K562 (cell line): ENCODE results near the gene ADD2. TPM values are rescaled to one million over a fixed set of nuclear protein-coding genes. Genes with fewer than 3 reads are reported as not detected.
A peak's percentile ranks its signal among the peaks of the same experiment; 100 is the strongest.

Experiments used
- ATAC-seq: fragments of 200-7000 bp; cut with Tn5 transposase; 3 replicates; pipeline ENCODE4 v1.9.1; 2020; ENCODE audit warnings: moderate library complexity
- BruUV-seq: library from RNA; stranded (reverse); fragments of 400-500 nt; replicated peaks from 2 replicates; lab custom pipeline; 2021; lab: Mats Ljungman, UMichigan
- CTCF ChIA-PET: fragments of 300-600 bp; formaldehyde crosslinking; extraction: SDS; loops from one replicate; lab custom pipeline; 2021; ENCODE audit warnings: low intra/inter-chr PET ratio; lab: Yijun Ruan, JAX
- POLR2A ChIA-PET: fragments of 300-600, 350-650 bp; sonication (Branson Sonifier 250); formaldehyde crosslinking; extraction: SDS; loops from one replicate; lab custom pipeline; 2021; ENCODE audit warnings: antibody characterized with exemption, inconsistent platforms; lab: Yijun Ruan, JAX
- DNase-seq, 4 experiments: peaks; one replicate each; pipeline versions ENCODE4 v3.0.0 to v3.0.0-alpha.2; 2011 to 2018; ENCODE audit warnings: low spot score in 3 of 4, mixed read lengths in 3 of 4; ENCODE audit errors: extremely low read depth in 1 of 4
- FAIRE-seq: peaks from 2 replicates; lab custom pipeline; 2011; peaks lifted over from hg19 to GRCh38; lab: Jason Lieb, UNC
- H2AFZ ChIP-seq: 2 replicates; pipeline ENCODE4 v1.6.0; 2011; ENCODE audit warnings: low read depth, low read length, control low read depth, inconsistent platforms
- H3K27ac ChIP-seq: fragments of 200-600 bp; 3 replicates; pipeline ENCODE4 v1.8.0; 2011; ENCODE audit warnings: low read depth, mild to moderate bottlenecking, control low read depth, inconsistent platforms, low read length, moderate library complexity, mixed read lengths; ENCODE audit errors: extremely low read depth
- H3K27me3 ChIP-seq, 2 experiments: fragments of 300-600 bp in 1 of 2; 2 replicates in 1 of 2; 3 replicates in 1 of 2; pipeline versions ENCODE4 v1.6.0 to v1.8.0; 2011; ENCODE audit warnings: inconsistent platforms in 2 of 2, low read length in 2 of 2, mild to moderate bottlenecking in 1 of 2, mixed read lengths in 1 of 2, moderate library complexity in 1 of 2; ENCODE audit not compliant: control insufficient read depth in 2 of 2, insufficient read depth in 2 of 2
- H3K36me3 ChIP-seq: fragments of 300-600 bp; 3 replicates; pipeline ENCODE4 v1.8.0; 2011; ENCODE audit warnings: mild to moderate bottlenecking, low read length, inconsistent platforms; ENCODE audit not compliant: control insufficient read depth, insufficient read depth
- H3K4me1 ChIP-seq, 2 experiments: fragments of 200-600 bp in 1 of 2; replicated peaks in 1 of 2; 2 replicates in 1 of 2; 3 replicates in 1 of 2; pipeline versions ENCODE4 v1.5.1 to v1.8.0; 2011; ENCODE audit warnings: inconsistent platforms in 2 of 2, low read length in 2 of 2, mild to moderate bottlenecking in 1 of 2, mixed read lengths in 1 of 2, moderate library complexity in 1 of 2; ENCODE audit not compliant: control insufficient read depth in 2 of 2, insufficient read depth in 2 of 2
- H3K4me2 ChIP-seq: 2 replicates; pipeline ENCODE4 v1.6.1; 2011; ENCODE audit warnings: low read length, control low read depth, inconsistent platforms, mixed read lengths; ENCODE audit not compliant: insufficient read depth
- H3K4me3 ChIP-seq: fragments of 200-600 bp; sonication (generic), shearing (Covaris generic); 2 replicates; pipeline ENCODE4 v1.5.1; 2016; ENCODE audit warnings: control low read depth, inconsistent platforms
- H3K79me2 ChIP-seq: fragments of 200-600 bp; 3 replicates; pipeline ENCODE4 v1.8.0; 2011; ENCODE audit warnings: low read length, inconsistent platforms; ENCODE audit not compliant: control insufficient read depth, insufficient read depth
- H3K9ac ChIP-seq, 2 experiments: 2 replicates each; pipeline versions ENCODE4 v1.6.0 to v1.6.1; 2011; ENCODE audit warnings: low read depth in 2 of 2, low read length in 2 of 2, control low read depth in 1 of 2, inconsistent platforms in 1 of 2, mild to moderate bottlenecking in 1 of 2, mixed read lengths in 1 of 2; ENCODE audit not compliant: insufficient read depth in 1 of 2
- H3K9me1 ChIP-seq: one replicate; pipeline ENCODE4 v1.6.0; 2011; ENCODE audit warnings: inconsistent platforms, mild to moderate bottlenecking, low read length, moderate library complexity; ENCODE audit not compliant: control insufficient read depth, insufficient read depth
- H3K9me3 ChIP-seq: replicated peaks from 2 replicates; pipeline ENCODE4 v1.5.1; 2011; ENCODE audit warnings: low read depth, low read length, inconsistent platforms; ENCODE audit not compliant: control insufficient read depth, insufficient read depth
- H4K20me1 ChIP-seq: replicated peaks from 2 replicates; pipeline ENCODE4 v1.6.1; 2011; ENCODE audit warnings: low read length, inconsistent platforms, mixed read lengths; ENCODE audit not compliant: control insufficient read depth, insufficient read depth
- FOSL1 ChIP-seq: fragments of 200-800 bp; sonication (Bioruptor generic); conservative IDR thresholded peaks from 2 replicates; pipeline ENCODE4 v1.6.1; 2016; ENCODE audit warnings: missing genetic modification characterization, missing compliant biosample characterization
- MAFF ChIP-seq: IDR thresholded peaks from 2 replicates; pipeline ENCODE4 v1.6.1; 2012; ENCODE audit warnings: low read length, improper control_type of control experiment
- MAZ ChIP-seq, 2 experiments: fragments of 450-650 bp in 1 of 2; sonication (generic) in 1 of 2; formaldehyde crosslinking; IDR thresholded peaks in 1 of 2; conservative IDR thresholded peaks in 1 of 2; 2 replicates each; pipeline versions ENCODE4 v1.4.0 to v1.5.0; 2020; ENCODE audit warnings: mild to moderate bottlenecking in 1 of 2, missing genetic modification reagents in 1 of 2
- NFIC ChIP-seq: fragments of 450-650 bp; IDR thresholded peaks from 2 replicates; pipeline ENCODE4 v1.6.1; 2017; ENCODE audit warnings: mild to moderate bottlenecking, inconsistent platforms
- PHF20 ChIP-seq: fragments of 450-650 bp; IDR thresholded peaks from 2 replicates; pipeline ENCODE4 v1.6.1; 2018; ENCODE audit not compliant: partially characterized antibody
- PRPF4 ChIP-seq: fragments of 200-400 bp; formaldehyde crosslinking; IDR thresholded peaks from one replicate; pipeline ENCODE4 v1.6.1; 2017; ENCODE audit warnings: low read length, low read depth, mild to moderate bottlenecking; ENCODE audit not compliant: insufficient read depth, poor library complexity, severe bottlenecking
- RBM14 ChIP-seq: fragments of 200-400 bp; formaldehyde crosslinking; IDR thresholded peaks from 2 replicates; pipeline ENCODE4 v1.6.1; 2018; ENCODE audit warnings: low read depth, mild to moderate bottlenecking, low read length, moderate library complexity, borderline replicate concordance; ENCODE audit not compliant: insufficient read depth
- THRAP3 ChIP-seq: fragments of 450-650 bp; IDR thresholded peaks from 2 replicates; pipeline ENCODE4 v1.6.1; 2016; ENCODE audit warnings: mild to moderate bottlenecking, inconsistent platforms, borderline replicate concordance
- WGBS: fragments of 100-300 bp; shearing (Covaris generic); methylation state at CpG from one replicate; pipeline ENCODE4 v1.1.6; 2016; ENCODE audit warnings: low coverage, mixed read lengths; ENCODE audit not compliant: insufficient coverage; ENCODE audit errors: missing lambda C conversion rate; 5-methylcytosine and 5-hydroxymethylcytosine counted together
- in situ Hi-C: fragments of 300-500 bp; cut with MboI; formaldehyde crosslinking; loops from 4 replicates; pipeline ENCODE4 v1.15.0; 2018; ENCODE audit warnings: inconsistent platforms, mixed read lengths
- intact Hi-C: fragments of 100-400 bp; cut with micrococcal nuclease; formaldehyde crosslinking; loops from 2 replicates; pipeline ENCODE4 v1.14.2; 2022
- polyA plus RNA-seq, 8 experiments: library from polyadenylated mRNA; depleted of rRNA in 4 of 8; stranded (reverse) in 5 of 8; unstranded in 3 of 8; fragments of >200 nt; fragmentation: Nextera tagmentation in 2 of 8; fragmentation: Illumina TruSeq in 1 of 8; extraction: Ambion mirVana in 2 of 8; extraction: Trizol in 1 of 8; gene quantifications; 2 replicates each; pipeline versions ENCODE4 v1.2.1 to v1.2.3, GENCODE V29; 2011 to 2014; ENCODE audit warnings: inconsistent platforms in 1 of 8, missing spikeins in 1 of 8
- total RNA-seq, 7 experiments: library from RNA; depleted of rRNA in 6 of 7; stranded (reverse); fragments of >200 nt in 6 of 7; fragmentation: Illumina TruSeq in 2 of 7; extraction: Trizol in 2 of 7; gene quantifications; 2 replicates each; pipeline versions ENCODE4 v1.2.1 to v1.2.3, GENCODE V29; 2011 to 2021; ENCODE audit warnings: low replicate concordance in 1 of 7
- TF ChIP-seq, protein P1 (sequence below): sonication (generic); formaldehyde crosslinking; IDR thresholded peaks from 2 replicates; pipeline ENCODE4 v1.8.0; 2022; ENCODE audit warnings: mild to moderate bottlenecking, missing genetic modification reagents
- TF ChIP-seq, protein P2 (sequence below): fragments of 450-650 bp; IDR thresholded peaks from 2 replicates; pipeline ENCODE4 v1.6.1; 2016; ENCODE audit warnings: low read depth, mild to moderate bottlenecking, moderate library complexity

Gene ADD2
- total and polyA plus RNA-seq, 9 of the 15 experiments (the other 6 are each of a cell fraction or from before 2014, with no cell fraction given): 3.5 to 63.0 (median 36.2) TPM

DNA sequence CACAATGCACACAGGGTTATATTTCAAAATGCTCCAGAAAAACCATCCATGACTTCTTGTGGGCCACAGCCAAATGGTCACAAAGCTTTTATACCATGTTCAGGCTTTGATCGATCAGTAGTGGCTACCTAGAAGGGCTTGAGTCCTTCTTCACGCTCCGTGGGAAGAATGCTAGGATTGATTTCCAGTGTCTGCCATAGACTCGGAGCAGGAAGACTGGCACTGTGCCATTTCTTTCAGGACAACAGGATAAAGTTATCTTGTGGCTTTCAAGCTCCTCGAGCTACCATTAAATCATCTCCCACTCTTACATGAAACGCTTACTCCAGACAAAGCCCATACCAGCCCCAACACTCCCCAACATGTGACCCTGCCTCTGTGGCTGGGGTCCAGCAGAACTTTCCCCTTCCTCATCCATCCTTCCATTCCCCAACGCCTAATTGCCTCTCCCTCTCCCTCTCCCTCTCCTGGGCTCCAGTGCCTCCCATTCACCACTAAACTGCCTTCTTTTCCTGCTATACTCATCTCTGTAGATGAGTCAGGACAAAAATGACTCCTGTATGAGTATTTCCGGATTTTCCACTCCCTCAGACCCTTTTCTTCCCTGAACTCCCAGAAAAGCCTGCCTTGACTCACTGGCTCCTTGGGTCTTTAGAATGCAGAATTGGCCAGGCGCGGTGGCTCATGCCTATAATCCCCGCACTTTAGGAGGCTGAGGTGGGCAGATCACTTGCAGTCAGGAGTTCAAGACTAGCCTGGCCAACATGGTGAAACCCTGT is 40.9 kb downstream of the ADD2 start:
- Histone ChIP-seq H4K20me1 (no peaks in the 10 kb centered on the region), H3K4me2 (no peak overlapping the region), H3K4me1 (peaks cover 10 to 18% of the 10 kb centered on the region in 2 experiments; a peak in 3 of 5 replicates), H3K27ac (no peak overlapping the region), H3K9me3 (no peaks in the 10 kb centered on the region), H3K9me1 (no peaks in the 10 kb centered on the region), H3K27me3 (no peaks in the 10 kb centered on the region), H3K4me3 (no peak overlapping the region), H3K9ac (peak overlapping the region in 1 of 2 experiments; percentile 43; a peak in 1 of 4 replicates), H3K36me3 (no peaks in the 10 kb centered on the region), H2AFZ (no peak overlapping the region), H3K79me2 (no peaks in the 10 kb centered on the region)
- ATAC-seq (no peak), FAIRE-seq (no peak), DNase-seq (no peak)
- intact Hi-C loops: no loop called here
- TF ChIP-seq FOSL1 (peak; percentile 39), NFIC (peak; percentile 82), THRAP3 (no peak)
- ChIA-PET CTCF (no interaction called here), POLR2A (interaction anchor here (0.6 kb wide), 1 partner anchor 15 kb away, joined by 4 read pairs; no protein-coding TSS in a partner anchor)
- WGBS: 65% methylated on average over 11 of the region's 11 CpGs
- in situ Hi-C loops: no loop called here
- BruUV-seq: no TSS peak

DNA sequence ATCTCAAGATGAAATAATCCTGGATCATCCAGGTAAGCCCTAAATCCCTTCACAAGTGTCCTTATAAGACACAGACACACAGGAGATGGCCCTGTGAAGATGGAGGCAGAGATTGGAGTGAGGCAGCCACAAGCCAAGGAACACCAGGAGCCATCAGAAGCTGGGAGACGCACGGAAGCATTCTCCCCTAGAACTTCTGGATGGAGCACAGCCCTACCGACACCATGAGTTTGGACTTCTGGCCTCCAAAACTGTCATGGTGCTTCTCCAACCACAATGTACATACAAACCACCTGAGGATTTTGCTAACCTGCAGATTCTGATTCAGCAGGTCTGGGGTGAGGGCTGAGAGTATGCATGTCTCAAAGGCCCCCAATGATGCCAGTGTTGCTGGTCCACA is 42.5 kb downstream of the ADD2 start:
- H3K27me3 ChIP-seq: no peaks in the 10 kb centered on the region
- ATAC-seq (no peak), FAIRE-seq (no peak), DNase-seq (no peak)
- no peaks in the 10 kb centered on the region for H4K20me1 ChIP-seq
- intact Hi-C loops: no loop called here
- no peaks in the 10 kb centered on the region for H3K9me3 ChIP-seq
- no peak overlapping the region for H3K27ac ChIP-seq
- H3K36me3 ChIP-seq: no peaks in the 10 kb centered on the region
- 85% methylated on average over 3 of the region's 3 CpGs for WGBS
- H3K79me2 ChIP-seq: no peaks in the 10 kb centered on the region
- H3K4me1 ChIP-seq: peaks cover 15 to 18% of the 10 kb centered on the region in 2 experiments; a peak in 4 of 5 replicates
- no peak overlapping the region for H3K9ac ChIP-seq
- H3K4me3 ChIP-seq: no peak overlapping the region
- ChIA-PET POLR2A (no interaction called here), CTCF (no interaction called here)
- no peak overlapping the region for H2AFZ ChIP-seq
- BruUV-seq: no TSS peak
- H3K9me1 ChIP-seq: no peaks in the 10 kb centered on the region
- H3K4me2 ChIP-seq: no peak overlapping the region
- in situ Hi-C loops: no loop called here
- TF ChIP-seq PRPF4: no peak
- no peak for TF ChIP-seq MAFF
- no peak for TF ChIP-seq RBM14
- no peak for TF ChIP-seq MAZ (CRISPR knock-in tag; conservative IDR thresholded peaks at IDR 0.05 in 1 of 2, IDR thresholded peaks at IDR 0.05 in 1 of 2)
- TF ChIP-seq PHF20: no peak
- TF ChIP-seq, protein P1, sequence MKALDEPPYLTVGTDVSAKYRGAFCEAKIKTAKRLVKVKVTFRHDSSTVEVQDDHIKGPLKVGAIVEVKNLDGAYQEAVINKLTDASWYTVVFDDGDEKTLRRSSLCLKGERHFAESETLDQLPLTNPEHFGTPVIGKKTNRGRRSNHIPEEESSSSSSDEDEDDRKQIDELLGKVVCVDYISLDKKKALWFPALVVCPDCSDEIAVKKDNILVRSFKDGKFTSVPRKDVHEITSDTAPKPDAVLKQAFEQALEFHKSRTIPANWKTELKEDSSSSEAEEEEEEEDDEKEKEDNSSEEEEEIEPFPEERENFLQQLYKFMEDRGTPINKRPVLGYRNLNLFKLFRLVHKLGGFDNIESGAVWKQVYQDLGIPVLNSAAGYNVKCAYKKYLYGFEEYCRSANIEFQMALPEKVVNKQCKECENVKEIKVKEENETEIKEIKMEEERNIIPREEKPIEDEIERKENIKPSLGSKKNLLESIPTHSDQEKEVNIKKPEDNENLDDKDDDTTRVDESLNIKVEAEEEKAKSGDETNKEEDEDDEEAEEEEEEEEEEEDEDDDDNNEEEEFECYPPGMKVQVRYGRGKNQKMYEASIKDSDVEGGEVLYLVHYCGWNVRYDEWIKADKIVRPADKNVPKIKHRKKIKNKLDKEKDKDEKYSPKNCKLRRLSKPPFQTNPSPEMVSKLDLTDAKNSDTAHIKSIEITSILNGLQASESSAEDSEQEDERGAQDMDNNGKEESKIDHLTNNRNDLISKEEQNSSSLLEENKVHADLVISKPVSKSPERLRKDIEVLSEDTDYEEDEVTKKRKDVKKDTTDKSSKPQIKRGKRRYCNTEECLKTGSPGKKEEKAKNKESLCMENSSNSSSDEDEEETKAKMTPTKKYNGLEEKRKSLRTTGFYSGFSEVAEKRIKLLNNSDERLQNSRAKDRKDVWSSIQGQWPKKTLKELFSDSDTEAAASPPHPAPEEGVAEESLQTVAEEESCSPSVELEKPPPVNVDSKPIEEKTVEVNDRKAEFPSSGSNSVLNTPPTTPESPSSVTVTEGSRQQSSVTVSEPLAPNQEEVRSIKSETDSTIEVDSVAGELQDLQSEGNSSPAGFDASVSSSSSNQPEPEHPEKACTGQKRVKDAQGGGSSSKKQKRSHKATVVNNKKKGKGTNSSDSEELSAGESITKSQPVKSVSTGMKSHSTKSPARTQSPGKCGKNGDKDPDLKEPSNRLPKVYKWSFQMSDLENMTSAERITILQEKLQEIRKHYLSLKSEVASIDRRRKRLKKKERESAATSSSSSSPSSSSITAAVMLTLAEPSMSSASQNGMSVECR: no peak
- TF ChIP-seq, protein P2, sequence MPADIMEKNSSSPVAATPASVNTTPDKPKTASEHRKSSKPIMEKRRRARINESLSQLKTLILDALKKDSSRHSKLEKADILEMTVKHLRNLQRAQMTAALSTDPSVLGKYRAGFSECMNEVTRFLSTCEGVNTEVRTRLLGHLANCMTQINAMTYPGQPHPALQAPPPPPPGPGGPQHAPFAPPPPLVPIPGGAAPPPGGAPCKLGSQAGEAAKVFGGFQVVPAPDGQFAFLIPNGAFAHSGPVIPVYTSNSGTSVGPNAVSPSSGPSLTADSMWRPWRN: no peak
